AG09319 (cell line): ENCODE measurements around the gene SLC4A1AP.

Experiments
- DNase-seq: peaks from one replicate; pipeline ENCODE4 v3.0.0-alpha.2; 2010; ENCODE audit warnings: low read depth; ENCODE audit errors: extremely low read depth
- CTCF ChIP-seq: IDR thresholded peaks from 2 replicates; pipeline ENCODE4 v1.5.1; 2011; ENCODE audit warnings: low read depth, mild to moderate bottlenecking, inconsistent platforms, low read length, moderate library complexity

SLC4A1AP gene

GRCh38 chr2:27640722-27641245, 22.9 kb upstream of the SLC4A1AP start:
- no peak for TF ChIP-seq CTCF
- no peak for DNase-seq

- no peak for TF ChIP-seq CTCF
These were observed 18.5 kb upstream of the SLC4A1AP start for GRCh38 chr2:27645197-27645596.

GRCh38 chr2:27647289-27647688, 16.4 kb upstream of the SLC4A1AP start:
- no peak for TF ChIP-seq CTCF
- no peak for DNase-seq

More at GRCh38 chr2:27645197-27645596, 18.5 kb upstream of the SLC4A1AP start:
- DNase-seq: no peak

GRCh38 chr2:27647737-27648136, 16.0 kb upstream of the SLC4A1AP start:
- TF ChIP-seq CTCF: no peak
- no peak for DNase-seq

GRCh38 chr2:27651056-27651455, 12.6 kb upstream of the SLC4A1AP start:
- no peak for TF ChIP-seq CTCF
- no peak for DNase-seq

GRCh38 chr2:27652341-27652740, 11.3 kb upstream of the SLC4A1AP start:
- no peak for TF ChIP-seq CTCF
- DNase-seq: no peak

- no peak for DNase-seq
- no peak for TF ChIP-seq CTCF
These were observed 10.9 kb upstream of the SLC4A1AP start for GRCh38 chr2:27652790-27653189.
